Choroid plexus epithelial cell (primary cell): Measurements from ENCODE around the gene AFF2.
"Not testable (repeated sequence)": the region's sequence is repeated elsewhere in the genome, so short reads cannot be mapped to it uniquely, and the experiment has no call there.

Experiments
- DNase-seq: peaks from one replicate; pipeline ENCODE4 v3.0.0-alpha.2; 2010; ENCODE audit warnings: low read depth
- H3K4me3 ChIP-seq: 2 replicates; pipeline ENCODE4 v1.5.1; 2011; ENCODE audit warnings: low read depth, mild to moderate bottlenecking, control low read depth, low read length, moderate library complexity
- CTCF ChIP-seq: conservative IDR thresholded peaks from 2 replicates; pipeline ENCODE4 v1.5.1; 2011; ENCODE audit warnings: low read depth, mild to moderate bottlenecking, control low read depth, inconsistent platforms, low read length, moderate library complexity

AFF2 gene

DNA sequence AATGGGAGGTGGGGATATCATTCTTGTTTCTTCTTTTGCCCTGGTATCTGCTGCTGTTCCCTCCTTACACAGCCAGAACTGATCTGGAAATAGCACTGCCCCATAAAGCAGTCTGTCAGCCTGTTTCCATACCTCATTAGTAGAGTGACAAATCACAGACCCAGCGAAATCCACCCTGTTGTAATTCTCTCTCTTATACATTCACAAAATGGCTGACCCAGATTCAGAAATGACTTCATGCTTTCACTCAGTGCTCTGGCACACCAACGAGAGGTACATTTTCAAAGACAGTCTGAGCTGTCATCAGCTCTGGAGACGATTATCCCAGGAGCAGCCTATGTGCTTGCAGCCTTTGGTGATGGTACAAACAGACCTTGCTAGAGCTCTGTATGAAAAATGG, 164.6 kb downstream of the AFF2 start:
- no peak overlapping the region for H3K4me3 ChIP-seq
- no peak for TF ChIP-seq CTCF
- DNase-seq = no peak

GRCh38 chrX:148669175-148669574, 168.8 kb downstream of the AFF2 start:
- not testable (repeated sequence) for DNase-seq

DNA sequence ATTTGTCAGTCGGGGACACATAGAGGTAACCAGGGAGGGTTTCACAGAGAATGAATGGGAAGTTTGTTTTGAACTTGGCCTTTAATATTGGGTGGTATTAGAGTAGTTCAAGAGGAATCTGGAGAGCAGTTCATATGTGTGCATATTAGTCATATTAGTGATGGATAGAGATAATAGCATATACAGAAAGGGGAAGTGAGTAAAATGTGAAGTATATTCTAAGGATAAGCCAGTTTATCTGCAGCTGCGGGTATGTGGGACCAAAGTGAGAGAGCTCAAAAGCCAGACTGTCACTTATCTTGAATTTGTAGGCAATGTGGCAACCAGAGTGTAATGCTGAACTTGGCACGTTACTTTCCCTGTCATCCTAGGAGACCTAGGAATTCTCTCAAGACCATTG, 169.9 kb downstream of the AFF2 start:
- no peak overlapping the region for H3K4me3 ChIP-seq
- DNase-seq = no peak
- TF ChIP-seq CTCF = no peak

More at GRCh38 chrX:148669175-148669574, 168.8 kb downstream of the AFF2 start:
- H3K4me3 ChIP-seq = not testable (repeated sequence)

DNA sequence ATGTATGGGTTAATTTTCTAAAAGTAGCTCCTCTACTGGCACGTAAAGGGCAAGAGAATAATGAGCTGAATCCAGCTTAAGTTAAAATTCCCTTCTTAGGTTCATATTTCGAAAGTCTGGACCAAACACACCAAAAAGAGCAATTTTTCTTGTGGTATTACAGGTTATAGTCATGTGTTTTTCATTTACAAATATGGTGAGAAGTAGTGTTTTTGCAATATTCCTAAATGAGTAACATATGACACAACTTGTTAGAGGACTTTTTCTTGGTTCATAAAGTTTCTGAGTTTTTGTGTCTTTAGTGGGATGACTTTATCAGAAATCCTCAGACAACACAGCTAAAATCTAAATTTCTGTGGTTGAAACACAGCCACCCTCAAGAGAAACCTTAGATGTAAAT, 172.1 kb downstream of the AFF2 start:
- no peak for DNase-seq
- no peak for TF ChIP-seq CTCF
- no peak overlapping the region for H3K4me3 ChIP-seq

DNA sequence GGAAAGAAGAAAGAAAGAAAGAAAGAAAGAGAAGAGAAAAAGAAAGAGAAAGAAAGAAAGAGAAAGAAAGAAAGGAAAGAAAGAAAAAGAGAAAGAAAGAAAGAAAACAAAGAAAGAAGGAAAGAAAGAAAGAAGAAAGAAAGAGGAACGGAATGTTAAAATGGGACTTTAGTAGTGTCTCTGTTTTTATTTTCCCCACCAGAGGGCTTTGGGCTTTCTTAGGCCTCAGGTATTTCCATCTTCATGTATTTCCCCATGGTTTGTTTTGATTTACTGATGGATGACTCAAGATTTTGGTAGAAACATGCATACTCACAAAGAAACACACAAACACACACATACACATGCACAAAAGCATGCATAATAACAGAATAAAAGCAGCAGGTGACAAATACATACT, 181.2 kb downstream of the AFF2 start:
- TF ChIP-seq CTCF = peak; percentile 12
- peak; percentile 0 for DNase-seq
- H3K4me3 ChIP-seq = no peak overlapping the region

DNA sequence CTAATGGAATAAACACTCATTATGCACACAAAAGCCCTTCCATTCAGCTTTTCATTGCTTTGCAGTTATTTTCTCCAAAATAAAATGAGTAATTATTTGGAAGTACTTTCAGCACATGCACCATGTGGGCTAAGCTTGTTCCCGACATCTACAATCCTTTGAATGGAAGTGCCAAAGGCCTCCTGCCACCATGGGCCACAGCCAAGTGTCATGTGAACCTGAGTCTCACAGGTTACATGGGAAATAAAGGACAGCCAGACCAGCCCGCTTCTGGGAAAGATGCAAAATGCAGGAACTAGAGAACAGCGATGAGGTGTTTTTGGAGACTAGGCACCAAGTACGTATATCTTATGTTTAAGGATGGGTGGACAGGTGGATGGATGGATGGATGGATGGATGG, 181.8 kb downstream of the AFF2 start:
- DNase-seq = no peak
- H3K4me3 ChIP-seq = no peak overlapping the region
- TF ChIP-seq CTCF = no peak

GRCh38 chrX:148691456-148691855, 191.0 kb downstream of the AFF2 start:
- no peak for DNase-seq
- no peak for TF ChIP-seq CTCF
- no peak overlapping the region for H3K4me3 ChIP-seq

DNA sequence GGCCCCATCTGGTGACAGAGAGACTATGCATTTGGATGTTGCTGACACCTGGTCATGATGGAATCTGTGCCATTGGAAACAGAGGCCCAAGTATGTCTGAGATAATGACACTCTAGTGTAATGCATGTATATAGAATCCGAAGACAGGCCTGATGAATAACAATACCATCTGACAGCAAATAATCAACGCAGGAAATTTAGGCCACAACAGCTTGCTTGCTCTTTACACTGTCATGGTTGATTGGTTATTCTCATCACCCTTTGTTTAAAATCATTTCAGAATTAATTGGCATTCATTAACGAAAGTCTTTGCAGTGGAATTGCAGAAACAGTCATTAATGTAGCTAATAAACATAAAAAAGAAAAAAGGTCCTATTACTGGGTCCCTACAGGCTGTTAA, 194.8 kb downstream of the AFF2 start:
- no peak overlapping the region for H3K4me3 ChIP-seq
- no peak for DNase-seq
- TF ChIP-seq CTCF = no peak
